Measurements from ENCODE around the gene GRIK4.

Gene GRIK4

DNA sequence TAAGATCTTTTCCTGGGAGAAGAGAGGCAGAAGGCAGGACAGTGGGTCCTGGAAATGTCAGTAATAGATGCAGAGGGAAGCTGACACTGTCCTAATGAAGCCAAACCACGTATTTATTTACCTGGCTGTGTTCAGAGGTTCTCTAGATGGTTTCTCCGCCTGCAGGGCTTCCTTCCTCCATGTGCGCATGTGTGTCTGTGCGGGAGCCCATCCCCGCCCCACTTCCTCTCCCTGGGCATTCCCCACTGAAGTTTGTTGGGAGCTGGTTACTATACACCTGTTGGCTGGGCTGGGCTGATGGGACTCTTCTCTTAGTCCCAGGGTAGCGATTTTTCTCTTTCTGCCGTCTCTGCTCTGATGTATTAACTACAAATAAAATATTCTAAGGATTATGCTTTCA, 307.5 kb downstream of the GRIK4 start:
- no peak for DNase-seq

GRCh38 chr11:120819437-120820365, 308.2 kb downstream of the GRIK4 start:
- DNase-seq, result no peak

- DNase-seq, result no peak
Measured at GRCh38 chr11:120823159-120823558, 311.6 kb downstream of the GRIK4 start.

GRCh38 chr11:120824242-120824641, 312.7 kb downstream of the GRIK4 start:
- DNase-seq, result no peak

DNA sequence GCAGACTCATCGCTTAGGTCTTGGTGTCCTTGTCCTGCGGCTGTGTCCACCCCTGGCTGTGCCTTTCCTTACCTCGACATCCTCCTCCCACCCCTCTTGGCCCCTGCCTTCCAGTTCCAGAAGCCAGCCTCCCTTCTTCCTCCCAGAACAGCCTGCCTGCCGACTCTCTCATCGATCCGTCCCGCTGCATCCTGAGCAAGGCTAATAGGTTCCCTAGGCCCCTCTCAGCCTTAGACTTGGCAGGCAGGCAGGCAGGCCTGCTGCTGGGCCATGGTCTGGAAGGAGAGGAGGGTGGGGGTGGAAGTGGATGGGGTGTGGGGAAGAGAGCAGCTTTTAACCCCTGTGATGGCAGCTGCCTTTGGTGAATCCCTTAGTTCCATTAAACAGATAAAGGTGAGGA, 315.6 kb downstream of the GRIK4 start:
- no peak for DNase-seq

GRCh38 chr11:120827820-120828219, 316.3 kb downstream of the GRIK4 start:
- DNase-seq, result no peak

GRCh38 chr11:120828847-120829246, 317.3 kb downstream of the GRIK4 start:
- no peak for DNase-seq

GRCh38 chr11:120830085-120830620, 318.6 kb downstream of the GRIK4 start:
- no peak for DNase-seq

- no peak for DNase-seq
Measured at GRCh38 chr11:120832481-120833238, 321.1 kb downstream of the GRIK4 start.

- DNase-seq, result no peak
Measured at GRCh38 chr11:120834686-120835210, 323.2 kb downstream of the GRIK4 start.

DNA sequence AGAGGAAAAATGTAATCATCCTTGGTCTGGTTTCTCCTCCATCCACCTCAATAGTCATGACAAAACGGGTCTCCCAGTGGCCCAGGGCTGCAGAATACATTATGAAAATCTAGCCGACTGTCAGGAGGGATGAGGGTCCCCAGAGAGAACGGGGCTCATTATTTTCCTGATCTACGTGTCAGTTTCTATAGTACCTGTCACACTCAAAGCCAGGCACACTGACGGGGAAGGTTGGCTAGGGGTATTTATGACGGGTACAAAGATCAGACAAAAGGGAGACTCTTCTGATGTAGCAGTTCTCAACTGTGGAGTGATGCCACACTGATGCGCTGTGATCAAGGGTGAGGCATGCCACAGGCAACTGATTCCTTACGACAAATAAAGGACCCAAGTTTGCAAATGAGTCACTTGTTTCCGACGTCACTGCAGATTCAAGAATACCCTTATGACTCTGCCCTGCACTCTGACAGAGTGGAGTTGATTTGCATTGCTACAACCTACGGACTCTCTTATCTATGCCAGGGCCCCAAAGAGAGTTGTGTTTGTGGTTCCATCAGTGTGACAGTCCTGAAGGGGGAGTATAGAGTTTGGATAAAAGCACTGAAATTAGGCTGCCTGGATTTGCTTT, 324.2 kb downstream of the GRIK4 start:
- DNase-seq, result no peak

- DNase-seq, result no peak
Measured at GRCh38 chr11:120837696-120838095, 326.1 kb downstream of the GRIK4 start.

DNA sequence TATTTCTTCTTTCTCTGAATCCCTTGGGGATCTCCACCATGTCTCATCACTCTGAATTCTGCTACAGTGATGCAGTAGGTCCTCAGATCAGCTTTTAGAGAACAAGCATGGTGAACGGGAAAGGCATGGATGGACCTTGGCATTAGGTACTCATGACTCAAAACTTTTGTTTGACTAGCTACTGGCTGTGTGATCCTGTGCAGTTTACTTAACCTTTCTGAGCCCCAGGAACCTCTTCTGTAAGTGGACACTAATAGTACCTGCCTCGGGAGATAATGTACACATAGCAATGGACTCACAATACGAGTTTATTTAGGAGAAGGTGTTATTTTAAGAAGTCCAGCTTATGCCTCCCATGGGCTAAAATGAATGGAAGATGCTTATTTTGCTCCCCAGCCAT, 327.7 kb downstream of the GRIK4 start:
- no peak for DNase-seq

DNA sequence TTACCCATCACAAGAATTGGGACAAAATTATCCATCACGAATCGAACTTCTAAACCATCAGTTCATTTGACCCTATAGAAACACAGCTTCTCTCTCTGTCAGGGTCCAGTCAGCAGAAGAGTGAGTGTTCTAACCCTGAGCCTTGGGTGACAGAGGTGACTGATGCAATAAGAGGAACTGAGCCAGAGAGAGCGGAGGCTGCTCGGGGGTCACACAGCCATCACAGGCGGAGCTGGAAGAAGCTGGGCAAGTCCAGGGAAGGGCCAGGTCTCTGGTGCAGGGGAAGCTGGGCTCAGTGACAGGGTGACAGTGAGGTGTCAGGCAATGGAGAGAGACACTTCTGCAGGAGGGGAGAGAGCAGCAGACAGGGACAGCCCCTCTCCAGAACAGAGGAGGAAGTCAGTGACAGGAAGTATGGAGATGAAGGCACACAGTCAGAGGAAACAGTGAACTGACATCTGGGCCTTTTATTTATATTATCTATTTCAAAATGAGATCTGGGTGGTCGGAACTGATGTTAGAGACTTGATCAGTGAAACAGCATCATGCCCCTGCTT, 328.4 kb downstream of the GRIK4 start:
- no peak for DNase-seq

GRCh38 chr11:120840661-120841060, 329.1 kb downstream of the GRIK4 start:
- DNase-seq, result no peak

DNA sequence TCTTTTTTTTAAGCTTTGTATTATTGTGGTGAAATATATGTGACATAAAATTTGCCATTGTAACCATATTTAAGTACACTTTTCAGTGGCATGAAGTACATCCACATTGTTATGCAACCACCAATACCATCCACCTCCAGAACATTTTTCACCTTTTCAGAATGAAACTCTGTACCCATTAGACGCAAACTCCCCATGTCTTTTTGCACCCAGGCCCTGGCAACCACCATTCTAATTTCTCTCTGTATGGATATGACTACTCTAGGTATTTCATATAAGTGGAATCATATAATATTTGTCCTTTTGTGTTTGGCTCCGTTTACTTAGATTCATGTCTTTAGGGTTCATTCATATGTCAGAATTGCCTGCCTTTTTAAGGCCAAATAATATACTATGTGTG, 329.5 kb downstream of the GRIK4 start:
- DNase-seq, result no peak

DNA sequence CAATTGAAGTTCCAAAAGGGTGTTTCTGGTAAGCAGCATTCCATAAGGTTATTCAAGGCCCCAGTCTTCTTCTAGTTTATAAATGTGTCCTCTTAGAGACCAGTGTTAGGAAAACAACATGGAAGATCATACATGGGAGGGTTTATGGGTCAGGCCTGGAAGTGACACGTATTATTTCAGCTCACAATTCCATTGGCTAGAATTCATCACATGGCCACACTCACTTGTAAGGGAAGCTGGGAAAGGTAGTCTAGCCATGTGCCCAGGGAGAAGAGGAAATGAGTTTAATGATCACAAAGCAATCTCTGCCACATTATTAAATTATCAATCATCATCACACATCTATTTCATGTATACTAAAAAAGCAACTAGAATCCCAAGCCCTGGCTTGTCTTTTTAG, 330.6 kb downstream of the GRIK4 start:
- DNase-seq, result no peak

DNA sequence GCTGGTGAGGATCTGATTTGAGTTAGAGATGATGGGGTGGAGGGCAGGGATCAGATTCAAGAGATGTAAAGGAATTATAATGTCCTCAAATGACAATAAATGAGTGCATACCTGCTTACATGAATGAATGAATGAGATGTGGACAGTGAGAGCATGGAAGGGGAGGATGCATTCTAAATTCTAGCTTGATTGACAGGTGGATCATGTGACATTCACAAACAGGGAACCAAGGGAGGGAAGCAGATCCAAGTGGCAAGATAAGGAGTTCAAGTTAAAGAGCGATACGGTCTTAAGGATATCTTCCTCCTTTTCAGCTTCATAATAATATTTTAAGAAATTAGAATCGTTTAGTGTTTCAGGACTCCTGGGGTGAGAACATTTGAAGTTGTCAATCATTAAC, 341.9 kb downstream of the GRIK4 start:
- no peak for DNase-seq

GRCh38 chr11:120854988-120855387, 343.4 kb downstream of the GRIK4 start:
- no peak for DNase-seq

DNA sequence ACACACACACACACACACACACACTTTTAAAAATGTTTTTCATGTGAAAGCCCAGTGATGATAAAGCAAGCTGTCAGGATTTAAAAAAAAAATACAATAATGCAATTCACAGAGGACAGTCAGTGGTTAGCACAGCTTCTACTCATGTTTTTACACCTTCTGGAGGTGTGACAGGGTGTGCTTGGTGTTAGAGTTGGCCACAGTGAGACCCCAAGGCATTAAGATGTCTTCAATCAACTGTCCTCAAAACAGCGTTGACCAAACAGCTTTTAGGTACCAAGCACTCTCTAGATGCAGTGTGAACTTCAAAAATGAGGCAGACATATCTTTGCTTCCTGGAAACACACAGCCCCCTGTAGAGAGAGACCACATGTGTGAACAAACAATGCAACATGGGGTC, 346.0 kb downstream of the GRIK4 start:
- DNase-seq, result no peak

GRCh38 chr11:120858740-120859139, 347.2 kb downstream of the GRIK4 start:
- DNase-seq, result no peak

- no peak for DNase-seq
Measured at GRCh38 chr11:120859552-120860295, 348.2 kb downstream of the GRIK4 start.
